GM18909 (cell line): ENCODE data around the gene ACTR3.

Experiments used
- ATAC-seq: cut with Tn5 transposase; IDR thresholded peaks from one replicate; pipeline ENCODE4 v1.9.1; 2021; ENCODE audit warnings: mild to moderate bottlenecking; ENCODE audit not compliant: unreplicated experiment, poor library complexity

ACTR3 gene

DNA sequence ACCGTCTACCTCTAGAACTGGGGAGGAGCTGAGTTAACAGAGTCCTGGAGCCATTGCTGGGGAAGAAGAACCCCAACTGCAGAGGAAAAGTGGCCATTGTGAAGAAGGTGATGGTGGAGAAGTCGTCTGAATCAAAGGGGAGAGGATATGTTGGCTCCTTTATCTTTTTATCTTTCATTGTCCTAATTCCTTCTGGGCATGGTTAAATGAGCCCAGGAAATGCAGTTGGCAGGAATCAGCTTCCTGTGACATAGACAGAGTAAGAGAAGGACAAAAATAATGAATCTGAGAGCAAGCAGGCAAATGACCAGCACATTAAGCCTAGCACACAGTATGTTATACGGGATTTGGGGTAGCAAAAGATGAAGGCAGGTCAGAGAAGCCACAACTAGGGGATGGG is 16.0 kb upstream of the ACTR3 start:
- no peak for ATAC-seq

GRCh38 chr2:113875135-113875534 is 14.8 kb upstream of the ACTR3 start:
- no peak for ATAC-seq

GRCh38 chr2:113876503-113877387 is 13.1 kb upstream of the ACTR3 start:
- no peak for ATAC-seq

DNA sequence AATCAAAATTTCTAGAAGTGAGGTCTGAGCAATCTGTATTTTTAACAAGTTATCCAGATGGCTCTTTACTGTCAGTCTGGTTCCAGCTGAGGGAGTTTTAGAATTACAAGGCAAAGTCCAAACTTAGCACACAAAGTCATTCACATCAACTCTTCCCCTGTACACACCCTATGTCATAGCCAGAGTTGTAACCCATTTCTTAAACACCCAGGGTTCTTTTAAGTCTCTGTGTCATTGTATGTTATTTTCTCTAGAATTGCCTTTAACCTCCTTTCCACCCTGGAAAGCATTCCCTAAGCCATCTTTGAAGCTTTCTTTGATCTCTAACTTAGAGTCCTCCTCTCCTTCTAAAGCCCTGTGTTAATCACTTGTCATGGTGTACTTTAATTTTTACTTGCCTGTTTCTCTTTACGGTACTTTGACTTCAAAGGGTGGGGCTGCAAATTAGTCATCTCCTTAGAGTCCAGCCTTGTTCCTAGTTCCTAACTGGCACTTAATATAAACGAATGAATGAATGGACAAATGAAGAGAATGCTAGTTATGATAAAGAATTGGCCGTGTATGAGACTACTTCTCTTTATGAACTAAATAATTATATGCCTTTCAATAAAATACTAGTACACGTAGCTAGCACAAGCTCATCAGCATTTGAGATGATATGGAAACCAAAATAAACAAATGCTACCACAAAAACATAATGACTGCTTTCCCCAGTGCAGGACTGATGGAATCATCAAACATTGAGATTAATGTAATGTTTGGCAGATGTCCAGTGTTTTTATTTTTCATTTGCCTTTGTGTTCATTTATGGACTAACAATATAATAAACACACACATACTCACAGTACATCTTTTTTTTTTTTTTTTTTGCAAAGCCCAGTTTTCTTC is 11.9 kb upstream of the ACTR3 start:
- ATAC-seq, result no peak

GRCh38 chr2:113878743-113879142 is 11.1 kb upstream of the ACTR3 start:
- no peak for ATAC-seq

DNA sequence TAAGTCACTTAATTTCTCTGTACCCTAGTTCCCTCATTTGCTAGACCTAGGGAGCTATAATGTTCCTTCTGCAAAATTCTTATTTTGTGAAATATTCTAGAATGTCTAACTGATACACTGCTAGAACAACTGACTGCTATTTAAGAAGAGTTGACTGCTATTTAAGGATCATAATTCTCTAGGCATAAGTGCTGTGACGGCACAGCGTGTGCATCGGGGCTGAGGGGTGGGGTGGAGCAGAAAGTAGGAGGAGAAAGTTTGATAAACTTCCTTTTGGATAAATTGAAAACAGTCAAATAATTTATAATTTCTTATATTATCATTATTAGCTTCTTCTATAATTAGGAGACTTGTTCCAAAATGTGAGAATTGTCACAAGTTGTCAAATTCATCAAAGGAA is 10.4 kb upstream of the ACTR3 start:
- ATAC-seq, result no peak

DNA sequence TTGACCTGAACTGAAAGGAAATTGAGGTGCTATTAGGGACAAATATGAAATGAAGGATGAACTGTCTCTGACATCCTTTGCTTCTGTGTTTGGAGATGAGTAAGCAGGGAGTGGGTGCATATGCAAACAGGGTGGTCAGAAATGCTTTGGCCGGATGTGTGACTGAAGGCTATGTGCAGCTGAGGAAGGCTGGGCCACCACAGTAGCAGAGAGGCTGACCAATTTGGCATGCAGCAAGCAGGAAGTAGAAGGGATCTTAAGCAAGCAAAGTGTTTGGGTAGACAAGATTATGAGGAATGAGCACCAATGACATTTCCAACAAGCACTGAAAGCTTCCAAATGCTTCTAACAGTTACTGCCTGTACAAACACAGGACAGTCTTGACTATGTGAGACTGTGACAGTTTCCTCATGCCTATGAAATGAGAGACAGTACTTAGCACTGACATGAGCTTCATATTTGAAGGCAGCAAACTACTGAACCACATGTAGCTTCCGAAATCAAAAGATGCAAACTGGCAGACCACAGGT is 3.3 kb upstream of the ACTR3 start:
- ATAC-seq, result peak; percentile 78

DNA sequence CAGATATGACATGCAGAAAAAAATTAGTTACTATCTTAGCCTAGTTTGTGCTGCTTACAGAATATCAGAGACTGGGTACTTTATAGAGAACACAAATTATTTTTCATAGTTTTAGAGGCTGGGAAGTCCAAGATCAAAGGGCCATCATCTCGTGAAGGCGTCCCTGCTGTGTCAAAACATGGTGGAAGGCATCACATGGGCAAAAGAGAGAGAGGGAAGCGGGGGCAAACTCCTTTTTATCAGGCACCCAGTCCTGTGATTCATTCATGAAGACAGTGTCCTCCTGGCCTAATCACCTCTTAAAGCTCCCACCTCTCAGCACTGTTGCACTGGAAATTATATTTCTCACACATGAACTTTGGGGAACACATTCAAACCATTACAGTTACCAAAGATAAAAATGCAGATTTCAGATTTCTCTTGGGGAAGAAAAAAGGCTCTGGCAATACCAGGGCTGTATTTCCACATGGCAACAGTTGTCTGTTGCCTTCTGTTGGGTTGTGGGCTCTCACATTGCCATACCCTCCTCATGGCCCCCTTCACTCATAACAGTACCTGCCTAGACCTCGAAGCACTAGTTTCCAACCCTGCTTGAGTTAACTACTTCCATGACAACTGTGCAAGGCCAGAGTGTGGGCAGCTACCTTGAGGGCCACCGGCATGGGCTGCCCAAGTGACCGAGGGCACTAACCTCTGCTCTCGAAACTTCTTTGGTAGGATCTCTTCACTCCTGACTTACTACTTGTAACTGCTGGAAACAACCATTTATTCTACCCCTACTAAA is 2.7 kb upstream of the ACTR3 start:
- ATAC-seq, result peak; percentile 0

DNA sequence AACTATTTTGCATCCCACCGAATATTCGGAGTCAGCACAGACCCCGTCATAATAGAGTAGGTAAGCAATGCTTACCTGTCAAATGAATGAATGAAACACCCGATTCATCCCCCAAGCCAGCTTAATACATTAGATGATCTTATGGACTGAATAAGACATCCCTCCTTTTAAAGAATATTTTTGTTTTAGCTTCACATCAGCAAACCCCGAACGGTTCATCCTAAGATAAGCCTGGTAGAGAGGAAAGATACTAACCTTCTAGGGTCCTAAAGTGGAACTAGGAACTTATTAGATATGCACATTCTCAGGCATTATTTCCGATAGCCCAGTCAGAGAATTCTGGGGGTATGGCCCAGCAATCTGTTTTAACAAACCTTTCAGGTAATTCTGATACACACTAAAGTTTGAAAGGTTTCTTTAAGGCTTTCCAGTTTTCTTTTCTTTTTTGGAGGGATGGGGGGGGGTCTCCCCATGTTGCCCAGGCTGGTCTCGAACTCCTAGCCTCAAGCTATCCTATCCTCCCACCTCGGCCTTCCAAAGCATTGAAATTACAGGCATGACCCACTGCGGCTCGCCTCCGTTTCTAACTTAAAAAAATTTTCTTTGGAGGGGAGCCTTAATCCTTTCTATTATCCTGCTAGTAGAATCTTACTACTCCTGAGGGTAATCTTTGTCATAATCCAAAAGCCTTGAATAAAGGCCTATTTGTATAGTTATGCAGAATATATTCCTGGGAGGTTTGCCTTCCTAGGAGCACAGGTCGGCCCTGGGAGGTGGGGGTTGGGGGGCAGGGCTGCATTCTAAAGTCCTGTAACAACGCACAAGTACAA is 1.0 kb upstream of the ACTR3 start:
- no peak for ATAC-seq

- ATAC-seq, result peak; percentile 31
Measured at GRCh38 chr2:113890253-113891235, 655 bp downstream of the ACTR3 start.

DNA sequence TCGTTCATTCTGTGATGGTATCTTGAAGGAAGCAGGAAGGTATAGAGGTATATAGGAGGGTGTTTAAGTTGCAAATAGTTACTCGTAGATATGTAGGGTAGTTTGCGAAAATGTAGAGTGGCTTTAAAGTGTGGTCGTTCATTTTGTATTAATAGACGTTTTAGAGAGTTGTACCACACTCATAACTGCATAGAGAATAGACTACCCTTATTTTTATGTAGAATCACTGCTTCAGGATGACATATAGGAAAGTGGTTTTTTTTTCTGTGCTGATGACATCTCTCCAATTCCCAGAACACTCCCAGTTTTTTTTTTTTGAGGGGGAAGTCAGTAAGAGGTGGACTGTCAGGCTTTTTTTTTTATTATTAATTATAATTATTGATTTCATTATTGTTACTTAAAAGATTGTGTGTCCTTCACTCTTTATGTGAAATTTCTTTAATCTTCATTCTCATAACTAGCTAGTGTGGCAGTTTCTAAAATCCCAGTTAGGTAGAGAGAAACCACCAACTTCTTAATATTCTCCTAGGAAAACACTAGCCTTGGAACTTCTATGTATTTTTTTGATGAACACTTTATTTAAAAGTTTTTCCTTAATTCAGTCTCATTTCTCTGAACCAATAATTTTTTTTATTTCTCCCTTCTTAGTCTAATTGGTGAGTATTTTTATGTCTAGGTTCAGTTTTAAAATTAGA is 1.5 kb downstream of the ACTR3 start:
- ATAC-seq, result no peak

- no peak for ATAC-seq
Measured at GRCh38 chr2:113892004-113892710, 2.3 kb downstream of the ACTR3 start.

GRCh38 chr2:113894156-113894743 is 4.4 kb downstream of the ACTR3 start:
- ATAC-seq, result no peak

GRCh38 chr2:113895301-113895700 is 5.4 kb downstream of the ACTR3 start:
- no peak for ATAC-seq

- ATAC-seq, result no peak
Measured at GRCh38 chr2:113895819-113896563, 6.1 kb downstream of the ACTR3 start.

- ATAC-seq, result no peak
Measured at GRCh38 chr2:113896791-113897190, 6.9 kb downstream of the ACTR3 start.
